ENCODE measurements around the gene SOX5.

The SOX5 gene

DNA sequence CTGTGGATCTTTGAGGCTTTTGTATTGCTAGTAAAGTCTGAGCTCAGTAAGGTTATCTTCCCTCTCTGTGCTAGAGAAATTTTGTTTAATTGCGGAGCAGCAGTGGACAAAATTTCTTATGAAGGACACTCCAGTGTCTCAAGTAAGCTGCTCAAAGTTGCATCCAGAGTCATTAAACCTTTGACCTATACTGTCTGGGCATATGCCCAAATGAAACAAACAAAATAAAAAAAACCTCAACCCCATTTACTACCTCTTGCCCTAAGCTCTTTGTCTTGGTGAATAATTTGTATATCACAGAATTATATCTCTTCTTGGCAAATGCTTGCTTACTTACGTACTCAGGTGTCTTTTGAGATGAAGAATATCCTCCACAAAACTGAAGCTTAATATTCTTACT lies 465.2 kb downstream of the SOX5 start:
- no peak for DNase-seq (ENCODE audit: low read depth)

DNA sequence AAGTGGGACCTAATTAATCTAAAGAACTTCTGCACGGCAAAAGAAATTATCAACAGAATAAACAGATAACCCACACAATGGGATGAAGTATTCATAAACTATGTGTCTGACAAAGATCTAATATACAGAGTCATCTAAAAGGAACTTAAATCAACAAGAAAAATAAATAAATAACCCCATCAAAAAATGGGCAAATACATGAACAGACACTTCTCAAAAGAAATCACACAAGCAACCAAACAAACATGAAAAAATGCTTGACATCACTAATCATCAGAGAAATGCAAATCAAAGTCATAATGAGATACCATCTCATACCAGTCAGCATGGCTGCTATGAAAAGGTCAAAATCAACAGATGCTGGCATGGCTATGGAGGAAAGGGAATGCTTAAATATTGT lies 466.9 kb downstream of the SOX5 start:
- no peak for DNase-seq (ENCODE audit: low read depth)

Measured in activated T-helper 1 cell treated with Interleukin-2 at 50 U/mL for 16 hours (primary cell).